A549 (cell line): Measurements from ENCODE around the gene SMARCA4. TPM values are rescaled to one million over a fixed set of nuclear protein-coding genes. Genes with fewer than 3 reads are reported as not detected.

ENCODE experiments used
- ATAC-seq, 2 experiments: fragments of 200-7000 bp in 1 of 2; fragments of >200 bp in 1 of 2; cut with Nextera tagmentation in 1 of 2; cut with Tn5 transposase in 1 of 2; 3 replicates each; pipeline versions ENCODE4 v1.8.0 to v1.9.1; 2018 to 2020; ENCODE audit warnings: mild to moderate bottlenecking in 1 of 2, moderate library complexity in 1 of 2
- CTCF ChIA-PET: fragments of 300-600 bp; sonication (Branson Sonifier 250); formaldehyde crosslinking; extraction: SDS; loops from one replicate; lab custom pipeline; 2021; ENCODE audit warnings: antibody characterized with exemption, inconsistent platforms; lab: Yijun Ruan, JAX
- POLR2A ChIA-PET: fragments of 350-600 bp; formaldehyde crosslinking; extraction: SDS; loops from one replicate; lab custom pipeline; 2021; ENCODE audit warnings: antibody characterized with exemption, inconsistent platforms; lab: Yijun Ruan, JAX
- DNase-seq, 2 experiments: peaks; one replicate each; pipeline versions ENCODE4 v3.0.0 to v3.0.0-alpha.2; 2011 to 2016; ENCODE audit warnings: low read depth in 1 of 2, low spot score in 1 of 2
- FAIRE-seq: peaks from 2 replicates; lab custom pipeline; 2011; peaks lifted over from hg19 to GRCh38; lab: Jason Lieb, UNC
- H3K27ac ChIP-seq, 2 experiments: fragments of >200 bp; sonication (Bioruptor Twin); formaldehyde crosslinking; 3 replicates each; pipeline ENCODE4 v1.5.1; 2016 to 2017
- H3K4me1 ChIP-seq: fragments of >200 bp; sonication (Bioruptor Twin); formaldehyde crosslinking; 3 replicates; pipeline ENCODE4 v1.6.1; 2016
- H3K4me2 ChIP-seq: fragments of >200 bp; sonication (Bioruptor Twin); formaldehyde crosslinking; 3 replicates; pipeline ENCODE4 v1.6.1; 2016
- H3K4me3 ChIP-seq: fragments of >200 bp; sonication (Bioruptor Twin); formaldehyde crosslinking; 3 replicates; pipeline ENCODE4 v1.5.1; 2016
- H3K9me3 ChIP-seq: fragments of >200 bp; sonication (Bioruptor Twin); formaldehyde crosslinking; 3 replicates; pipeline ENCODE4 v1.6.1; 2016
- BCL3 ChIP-seq: fragments of >200 bp; sonication (Bioruptor Twin); formaldehyde crosslinking; IDR thresholded peaks from 3 replicates; pipeline ENCODE4 v1.6.1; 2016
- CBX8 ChIP-seq: fragments of 200-600 bp; sonication (generic); IDR thresholded peaks from 2 replicates; pipeline ENCODE4 v1.6.1; 2016
- CEBPB ChIP-seq, 2 experiments: fragments of >200 bp in 1 of 2; sonication (Bioruptor Twin) in 1 of 2; formaldehyde crosslinking in 1 of 2; IDR thresholded peaks; 2 replicates each; pipeline ENCODE4 v1.6.1; 2012 to 2016
- CHD4 ChIP-seq: fragments of 200-600 bp; sonication (generic); IDR thresholded peaks from 2 replicates; pipeline ENCODE4 v1.6.1; 2016; ENCODE audit warnings: antibody characterized with exemption, mild to moderate bottlenecking, borderline replicate concordance
- EP300 ChIP-seq, 2 experiments: fragments of >200 bp; sonication (Bioruptor Twin); formaldehyde crosslinking; IDR thresholded peaks; 2 replicates in 1 of 2; 3 replicates in 1 of 2; pipeline ENCODE4 v1.6.1; 2016 to 2017
- ESRRA ChIP-seq: fragments of 150-350 bp; IDR thresholded peaks from 2 replicates; pipeline ENCODE4 v1.6.1; 2014; ENCODE audit warnings: mild to moderate bottlenecking, low read length, borderline replicate concordance
- FOSB ChIP-seq: fragments of 250-450 bp; sonication (Bioruptor Pico); IDR thresholded peaks from 2 replicates; pipeline ENCODE4 v1.5.0; 2020; ENCODE audit warnings: mild to moderate bottlenecking, moderate library complexity
- FOXS1 ChIP-seq: fragments of 250-450 bp; sonication (Bioruptor Pico); IDR thresholded peaks from 2 replicates; pipeline ENCODE4 v1.5.0; 2020; ENCODE audit warnings: mild to moderate bottlenecking, moderate library complexity
- HDAC2 ChIP-seq: fragments of 200-600 bp; sonication (generic); IDR thresholded peaks from 2 replicates; pipeline ENCODE4 v1.6.1; 2016
- HMGXB4 ChIP-seq: fragments of 250-450 bp; sonication (Bioruptor Pico); IDR thresholded peaks from 2 replicates; pipeline ENCODE4 v1.5.0; 2021; ENCODE audit warnings: mild to moderate bottlenecking, moderate library complexity, borderline replicate concordance
- HOXB13 ChIP-seq: fragments of 250-450 bp; sonication (Bioruptor Pico); IDR thresholded peaks from 2 replicates; pipeline ENCODE4 v1.5.0; 2020; ENCODE audit warnings: low read depth, mild to moderate bottlenecking, moderate library complexity
- HOXB5 ChIP-seq: fragments of 250-450 bp; sonication (Bioruptor Pico); IDR thresholded peaks from 2 replicates; pipeline ENCODE4 v1.5.0; 2020; ENCODE audit warnings: mild to moderate bottlenecking, moderate library complexity
- JUNB ChIP-seq: fragments of >200 bp; sonication (Bioruptor Twin); formaldehyde crosslinking; IDR thresholded peaks from 2 replicates; pipeline ENCODE4 v1.6.1; 2016
- KDM5A ChIP-seq: fragments of 200-600 bp; sonication (generic); IDR thresholded peaks from 2 replicates; pipeline ENCODE4 v1.6.1; 2016; ENCODE audit warnings: antibody characterized with exemption, mild to moderate bottlenecking
- NFE2L2 ChIP-seq: fragments of 150-350 bp; conservative IDR thresholded peaks from 2 replicates; pipeline ENCODE4 v1.6.1; 2014; ENCODE audit warnings: low read length
- NPAS2 ChIP-seq: fragments of 250-450 bp; sonication (Bioruptor Pico); IDR thresholded peaks from 2 replicates; pipeline ENCODE4 v1.8.0; 2022; ENCODE audit warnings: mild to moderate bottlenecking, moderate library complexity, borderline replicate concordance
- NR3C1 ChIP-seq: fragments of >200 bp; sonication (Bioruptor Twin); formaldehyde crosslinking; IDR thresholded peaks from 3 replicates; pipeline ENCODE4 v1.6.1; 2017
- PBX3 ChIP-seq: IDR thresholded peaks from 2 replicates; pipeline ENCODE4 v1.6.1; 2012
- RAD21 ChIP-seq, 2 experiments: fragments of >200 bp in 1 of 2; sonication (Bioruptor Twin) in 1 of 2; formaldehyde crosslinking in 1 of 2; IDR thresholded peaks in 1 of 2; conservative IDR thresholded peaks in 1 of 2; 2 replicates in 1 of 2; 3 replicates in 1 of 2; pipeline ENCODE4 v1.6.1; 2012 to 2018; ENCODE audit warnings: inconsistent platforms in 1 of 2
- RCOR1 ChIP-seq: fragments of 150-350 bp; IDR thresholded peaks from 2 replicates; pipeline ENCODE4 v1.6.1; 2014; ENCODE audit warnings: antibody characterized with exemption, low read length, low read depth
- RFX5 ChIP-seq: fragments of 450-650 bp; IDR thresholded peaks from 2 replicates; pipeline ENCODE4 v1.7.1; 2014; ENCODE audit warnings: antibody characterized with exemption, mild to moderate bottlenecking, moderate library complexity
- TFCP2L1 ChIP-seq: fragments of 250-450 bp; sonication (Bioruptor Pico); IDR thresholded peaks from 2 replicates; pipeline ENCODE4 v1.5.0; 2021; ENCODE audit warnings: mild to moderate bottlenecking
- ZFP36 ChIP-seq: fragments of 450-650 bp; IDR thresholded peaks from 2 replicates; pipeline ENCODE4 v1.6.1; 2014; ENCODE audit warnings: borderline replicate concordance; ENCODE audit not compliant: partially characterized antibody
- WGBS: methylation state at CpG from one replicate; pipeline ENCODE4 v1.1.6; 2017; ENCODE audit errors: missing lambda C conversion rate; 5-methylcytosine and 5-hydroxymethylcytosine counted together
- polyA plus RNA-seq, 4 experiments: library from polyadenylated mRNA; depleted of rRNA in 3 of 4; stranded (reverse); fragments of >200 nt; fragmentation: RNase III in 1 of 4; extraction: RNeasy Plus Mini Kit Qiagen cat#74134 plus additional on column Dnase treatment in 1 of 4; gene quantifications; 2 replicates in 3 of 4; 3 replicates in 1 of 4; pipeline ENCODE4 v1.2.3, GENCODE V29; 2011 to 2017

Gene SMARCA4
- polyA plus RNA-seq, 2 of the 4 experiments (the other 2 are of a cell fraction): 8.1 to 11.9 TPM

GRCh38 chr19:11019824-11020223, 59.0 kb downstream of the SMARCA4 start:
- Histone ChIP-seq H3K9me3 (no peaks in the 10 kb centered on the region), H3K27ac (no peak overlapping the region), H3K4me3 (no peak overlapping the region), H3K4me1 (no peaks in the 10 kb centered on the region), H3K4me2 (no peak overlapping the region)
- CTCF ChIA-PET: interaction anchor here (1.6 to 3.8 kb wide), 3 partner anchors 16 to 83 kb away, joined by 5 to 17 read pairs (median 8); no protein-coding TSS in a partner anchor
- FAIRE-seq (no peak), ATAC-seq (no peak; a peak in 1 of 6 replicates), DNase-seq (no peak)
- POLR2A ChIA-PET: no interaction called here
- 97% methylated on average over 5 of the region's 8 CpGs for WGBS
- no peak for TF ChIP-seq CHD4
- TF ChIP-seq NPAS2 (CRISPR knock-in tag): no peak
- no peak for TF ChIP-seq BCL3
- no peak for TF ChIP-seq HOXB13 (CRISPR knock-in tag)
- no peak for TF ChIP-seq FOSB
- TF ChIP-seq RFX5: no peak
- TF ChIP-seq ESRRA: no peak
- no peak for TF ChIP-seq NFE2L2
- no peak for TF ChIP-seq JUNB
- no peak for TF ChIP-seq KDM5A
- no peak for TF ChIP-seq TFCP2L1 (CRISPR knock-in tag)
- no peak for TF ChIP-seq NR3C1
- no peak for TF ChIP-seq PBX3
- no peak for TF ChIP-seq RAD21 (conservative IDR thresholded peaks at IDR 0.05 in 1 of 2, IDR thresholded peaks at IDR 0.05 in 1 of 2)
- TF ChIP-seq CEBPB (IDR thresholded peaks at IDR 0.05): no peak
- TF ChIP-seq FOXS1: no peak
- no peak for TF ChIP-seq RCOR1
- TF ChIP-seq HOXB5 (CRISPR knock-in tag): no peak
- no peak for TF ChIP-seq HMGXB4 (CRISPR knock-in tag)

- Histone ChIP-seq H3K27ac (no peak overlapping the region), H3K4me3 (no peak overlapping the region), H3K4me2 (no peak overlapping the region), H3K4me1 (no peaks in the 10 kb centered on the region), H3K9me3 (no peaks in the 10 kb centered on the region)
- WGBS: 98% methylated on average over 6 of the region's 6 CpGs
- POLR2A ChIA-PET: no interaction called here
- no peak for FAIRE-seq
- CTCF ChIA-PET: interaction anchor here (0.6 to 3.8 kb wide), 4 partner anchors 15 to 94 kb away, joined by 3 to 17 read pairs (median 6); no protein-coding TSS in a partner anchor
- no peak for TF ChIP-seq ESRRA
- no peak for DNase-seq
- ATAC-seq: no peak
Observed at GRCh38 chr19:11020423-11020822, 59.6 kb downstream of the SMARCA4 start.

- DNase-seq (no peak), FAIRE-seq (no peak), ATAC-seq (no peak)
- H3K9me3 ChIP-seq: no peaks in the 10 kb centered on the region
- TF ChIP-seq PBX3 (no peak), CEBPB (IDR thresholded peaks at IDR 0.05) (no peak), CBX8 (no peak), EP300 (IDR thresholded peaks at IDR 0.05) (no peak), HDAC2 (no peak), ZFP36 (no peak), RFX5 (no peak)
- POLR2A ChIA-PET: no interaction called here
- no peak overlapping the region for H3K4me3 ChIP-seq
- WGBS: 90% methylated on average over 16 of the region's 23 CpGs
- CTCF ChIA-PET: interaction anchor here (0.6 to 3.8 kb wide), 4 partner anchors 14 to 95 kb away, joined by 3 to 17 read pairs (median 6); no protein-coding TSS in a partner anchor
- no peaks in the 10 kb centered on the region for H3K4me1 ChIP-seq
- H3K4me2 ChIP-seq: no peak overlapping the region
- no peak overlapping the region for H3K27ac ChIP-seq
Observed at GRCh38 chr19:11020982-11021759, 60.3 kb downstream of the SMARCA4 start.
